Stimulated activated CD8-positive, alpha-beta memory T cell treated with anti-CD3 and anti-CD28 coated beads, Interleukin-4, amount 100 ng/mL, for 1 hour (primary cell): ENCODE data around the gene ANKRD40CL.
"Not testable (repeated sequence)": the region's sequence is repeated elsewhere in the genome, so short reads cannot be mapped to it uniquely, and the experiment has no call there.

Experiments used
- DNase-seq, 2 donors: peaks; one replicate each; pipeline ENCODE4 v3.0.0-alpha.2; 2020; ENCODE audit warnings: low read depth in 2 of 2, low spot score in 1 of 2

ANKRD40CL gene, protein sequence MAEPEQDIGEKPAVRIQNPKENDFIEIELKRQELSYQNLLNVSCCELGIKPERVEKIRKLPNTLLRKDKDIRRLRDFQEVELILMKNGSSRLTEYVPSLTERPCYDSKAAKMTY

DNA sequence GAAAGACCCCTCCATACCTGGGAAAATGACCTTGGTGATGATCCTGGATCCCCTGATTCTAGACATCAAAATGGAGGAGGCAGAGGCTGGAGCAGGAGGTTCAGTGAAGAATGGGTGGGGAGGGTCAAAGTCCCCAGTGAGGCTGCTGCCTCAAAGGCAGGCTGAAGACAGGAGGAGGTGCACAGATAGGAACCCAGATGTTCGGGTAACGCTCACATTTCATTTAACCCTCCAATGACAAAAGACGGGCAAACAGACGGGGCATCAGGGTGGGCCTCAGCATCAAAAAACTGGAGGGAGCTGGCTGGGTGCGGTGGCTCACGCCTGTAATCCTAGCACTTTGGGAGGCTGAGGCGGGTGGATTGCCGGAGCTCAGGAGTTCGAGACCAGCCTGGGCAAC, at the start of gene ANKRD40CL:
TSS of gene ANKRD40CL (minus strand) at position 73 of the 400 bp plus-strand sequence. CDS start 605 bp downstream, outside the sequence.
- DNase-seq: no peak

DNA sequence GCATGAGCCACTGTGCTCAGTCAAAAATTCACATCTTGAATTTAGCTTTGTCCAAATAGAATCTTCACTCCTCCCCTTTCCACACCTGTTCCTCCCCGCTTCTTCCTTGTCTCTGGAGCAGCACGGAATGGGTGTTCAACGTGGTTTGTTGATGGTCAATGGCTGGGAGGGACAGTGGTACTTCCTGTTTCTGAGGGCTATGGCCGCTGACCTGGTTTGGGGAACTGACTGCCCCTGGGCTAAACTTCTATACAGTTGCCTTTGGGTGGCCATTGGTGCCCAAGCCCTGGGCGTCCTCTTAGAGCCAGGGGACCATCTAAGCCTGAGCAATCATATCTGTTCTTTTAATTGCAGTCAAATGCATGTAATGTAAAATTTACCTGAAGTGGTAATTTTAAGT, 49.0 kb upstream of the ANKRD40CL start:
- DNase-seq: no peak

DNA sequence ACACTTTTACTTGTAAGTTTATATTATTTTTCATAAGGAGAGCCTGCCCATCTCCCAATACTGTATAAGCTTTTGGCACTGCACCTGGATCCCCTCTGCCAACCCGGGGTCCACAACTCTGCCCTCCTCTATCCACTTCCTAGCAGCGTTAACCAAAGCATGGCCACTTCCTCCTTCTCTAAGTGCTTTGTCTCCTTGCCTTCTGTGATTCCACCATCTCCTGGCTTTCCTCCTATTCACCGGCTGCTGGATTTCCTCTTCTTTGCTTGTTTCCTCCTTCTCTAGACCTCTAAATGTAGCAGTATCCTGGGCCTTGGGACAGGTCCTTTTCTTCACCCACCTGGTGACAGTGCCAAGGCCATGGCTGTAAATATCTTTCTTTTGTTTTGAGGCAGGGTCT, 48.1 kb upstream of the ANKRD40CL start:
- no peak for DNase-seq

DNA sequence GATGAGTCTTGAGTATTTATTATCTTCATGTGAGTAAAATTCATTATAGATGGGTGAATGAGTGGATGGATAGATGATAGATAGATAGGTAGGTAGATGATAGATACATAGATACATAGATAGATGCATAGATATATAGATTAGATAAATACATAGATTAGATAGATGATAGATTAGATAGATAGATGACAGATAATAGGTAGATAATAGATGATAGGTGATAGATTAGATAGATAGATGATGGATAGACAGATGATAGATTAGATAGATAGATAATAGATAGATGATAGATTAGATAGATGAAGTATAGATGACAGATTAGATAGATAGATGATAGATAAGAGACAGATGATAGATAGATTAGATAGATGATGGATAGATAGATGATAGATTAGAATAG, 46.3 kb upstream of the ANKRD40CL start:
- no peak for DNase-seq

DNA sequence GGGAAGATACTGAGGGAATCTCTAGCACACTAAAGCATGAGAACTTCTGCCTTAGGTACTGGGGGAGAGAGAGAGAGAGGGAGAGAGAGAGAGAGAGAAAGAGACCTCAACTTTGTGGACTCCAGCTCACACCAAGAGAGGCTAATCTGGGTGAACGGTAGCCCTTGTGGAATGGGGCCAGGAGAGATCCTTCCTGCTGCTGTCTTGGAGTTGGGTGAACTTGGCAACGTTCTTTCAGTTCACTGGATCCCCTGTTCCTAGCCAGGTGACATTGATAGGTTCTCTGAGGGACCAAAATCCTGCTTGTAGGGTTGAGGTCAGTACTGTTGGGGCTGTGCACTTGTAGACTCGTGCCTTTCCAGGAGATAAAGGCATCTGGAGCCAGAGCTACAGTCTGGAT, 41.6 kb upstream of the ANKRD40CL start:
- no peak for DNase-seq

DNA sequence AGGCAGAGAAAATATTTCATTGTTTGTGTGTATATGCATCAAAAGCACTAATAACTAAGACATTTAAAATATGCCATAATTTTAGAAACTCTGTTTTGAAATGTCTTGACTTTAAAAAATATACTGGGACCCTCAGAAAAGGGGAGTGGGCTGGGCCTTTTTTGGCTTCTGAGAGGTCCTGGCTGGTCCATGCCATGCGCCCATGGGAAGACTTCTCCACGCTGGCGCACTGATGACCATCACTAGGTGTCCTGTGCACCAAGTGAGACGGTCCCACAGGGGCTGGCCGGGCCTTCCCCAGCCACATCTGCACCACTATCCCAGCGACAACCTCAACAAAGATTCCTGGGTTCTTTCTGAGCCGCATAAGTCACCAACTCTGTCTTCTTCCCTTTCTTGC, 41.1 kb upstream of the ANKRD40CL start:
- DNase-seq: no peak

DNA sequence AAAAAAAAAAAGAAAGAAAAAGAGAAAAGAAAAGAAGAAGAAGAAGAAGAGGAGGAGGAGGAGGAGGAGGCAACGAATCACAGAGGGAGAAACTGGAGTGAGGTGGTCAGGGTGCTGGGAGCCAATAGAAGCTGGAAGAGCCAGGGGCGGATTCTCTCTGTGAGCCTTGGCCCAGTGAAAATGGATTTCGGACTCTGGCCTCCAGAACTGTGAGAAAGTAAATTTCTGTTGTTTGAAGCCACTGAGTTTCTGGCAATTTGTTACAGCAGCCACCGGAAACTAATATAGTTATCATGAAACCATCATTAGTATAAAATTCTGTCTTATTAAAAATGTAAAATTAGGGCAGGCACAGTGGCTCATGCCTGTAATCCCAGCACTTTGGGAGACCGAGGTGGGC, 40.4 kb upstream of the ANKRD40CL start:
- DNase-seq: no peak

DNA sequence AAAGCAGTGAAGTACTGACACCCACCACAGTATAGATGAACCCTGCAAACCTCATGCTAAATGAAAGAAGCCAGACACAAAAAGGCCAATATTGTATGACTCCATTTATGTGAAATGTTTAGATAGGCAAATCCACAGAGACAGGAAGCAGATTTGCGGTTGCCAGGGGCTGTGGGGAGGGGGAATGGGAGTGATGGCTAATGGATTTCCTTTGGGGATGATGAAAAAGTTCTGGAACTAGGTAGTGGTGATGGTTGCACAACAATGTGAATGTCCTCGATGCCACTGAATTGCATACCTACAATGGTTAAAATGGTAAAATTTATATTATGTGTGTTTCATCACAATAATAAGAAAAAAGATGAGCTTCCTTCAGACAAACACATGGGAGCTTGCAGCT, 39.7 kb upstream of the ANKRD40CL start:
- no peak for DNase-seq

DNA sequence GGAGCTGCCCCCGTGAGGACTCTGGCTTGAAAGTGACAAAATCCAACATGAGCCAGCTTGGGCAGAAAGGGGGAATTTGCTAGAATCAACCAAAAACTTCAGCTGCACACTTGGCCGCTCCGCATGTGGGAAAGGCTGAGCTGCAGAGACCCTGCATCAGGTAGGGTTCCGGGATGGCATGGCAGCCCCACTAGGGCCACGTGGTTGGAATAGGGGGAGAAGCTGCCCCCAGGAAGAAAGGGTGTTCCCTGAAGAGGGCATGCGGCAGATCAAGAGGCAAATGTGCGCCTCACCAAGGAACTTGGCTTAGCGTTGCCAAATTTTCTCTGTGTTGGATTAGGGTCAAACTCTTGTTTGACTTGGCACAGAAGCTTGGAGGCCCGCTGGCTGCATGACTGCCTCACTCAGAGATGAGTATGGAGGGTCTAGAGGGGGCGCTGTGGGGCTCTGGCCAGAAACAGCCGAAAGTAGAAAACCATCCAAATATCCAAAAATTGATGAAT, 38.9 kb upstream of the ANKRD40CL start:
- no peak for DNase-seq

DNA sequence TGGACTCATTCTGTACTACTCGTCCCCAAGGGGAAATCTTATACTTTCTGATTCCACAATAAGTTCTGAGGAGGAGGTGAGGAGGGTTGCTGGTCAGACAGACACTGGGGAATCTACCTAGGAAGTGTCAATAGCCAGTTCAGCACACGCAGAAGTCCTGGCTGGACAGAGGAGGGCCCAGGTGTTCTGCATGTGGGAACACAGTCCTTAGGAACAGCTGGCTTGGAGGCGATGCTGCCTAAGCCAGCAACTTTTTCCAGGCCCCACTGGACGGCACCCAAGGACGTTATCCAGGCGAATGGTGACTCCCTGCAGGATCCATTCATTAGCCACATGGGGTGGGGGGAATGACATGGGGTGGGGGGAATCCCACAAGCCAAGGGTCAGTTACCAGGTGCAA, 38.2 kb upstream of the ANKRD40CL start:
- no peak for DNase-seq

DNA sequence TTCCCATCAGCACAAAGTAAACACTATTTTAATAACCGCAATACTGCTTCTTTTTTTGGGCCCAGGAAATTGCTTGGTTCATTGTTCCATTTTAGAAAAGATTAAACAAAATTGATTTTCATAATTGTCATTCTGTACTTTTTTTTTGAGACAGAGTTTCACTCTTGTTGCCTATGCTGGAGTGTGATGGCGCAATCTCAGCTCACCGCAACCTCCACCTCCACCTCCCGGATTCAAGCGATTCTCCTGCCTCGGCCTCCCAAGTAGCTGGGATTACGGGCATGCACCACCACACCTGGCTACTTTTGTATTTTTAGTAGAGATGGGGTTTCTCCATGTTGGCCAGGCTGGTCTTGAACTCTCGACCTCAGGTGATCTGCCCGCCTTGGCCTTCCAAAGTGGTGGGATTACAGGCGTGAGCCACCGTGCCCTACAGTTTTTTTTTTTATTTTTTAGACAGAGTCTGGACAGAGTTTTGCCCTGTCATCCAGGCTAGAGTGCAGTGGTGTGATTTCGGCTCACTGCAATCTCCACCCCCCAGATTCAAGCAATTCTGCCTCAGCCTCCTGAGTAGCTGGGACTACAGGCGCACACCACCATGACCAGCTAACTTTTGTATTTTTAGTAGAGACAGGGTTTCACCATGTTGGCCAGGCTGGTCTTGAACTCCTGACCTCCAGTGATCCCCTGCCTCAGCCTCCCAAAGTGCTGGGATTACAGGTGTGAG, 37.6 kb upstream of the ANKRD40CL start:
- not testable (repeated sequence) for DNase-seq

DNA sequence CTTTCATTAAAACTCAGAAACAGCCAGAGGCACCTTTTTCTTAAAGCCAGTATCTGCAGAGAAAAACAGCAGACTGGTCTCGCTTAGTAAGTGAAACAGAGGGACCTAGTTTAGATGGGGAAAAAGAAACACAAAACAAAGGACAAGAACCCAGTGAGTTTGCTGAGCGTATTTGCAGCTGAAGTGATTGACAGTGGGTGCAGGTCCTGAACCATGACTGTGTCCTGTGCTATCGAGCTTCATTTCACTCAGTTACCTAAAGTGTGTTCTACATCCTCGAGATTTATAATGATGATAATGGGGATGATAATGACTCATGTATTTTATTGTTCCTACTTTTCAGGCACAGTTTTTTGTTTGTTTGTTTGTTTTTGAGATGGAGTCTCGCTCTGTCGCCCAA, 36.4 kb upstream of the ANKRD40CL start:
- DNase-seq: no peak

DNA sequence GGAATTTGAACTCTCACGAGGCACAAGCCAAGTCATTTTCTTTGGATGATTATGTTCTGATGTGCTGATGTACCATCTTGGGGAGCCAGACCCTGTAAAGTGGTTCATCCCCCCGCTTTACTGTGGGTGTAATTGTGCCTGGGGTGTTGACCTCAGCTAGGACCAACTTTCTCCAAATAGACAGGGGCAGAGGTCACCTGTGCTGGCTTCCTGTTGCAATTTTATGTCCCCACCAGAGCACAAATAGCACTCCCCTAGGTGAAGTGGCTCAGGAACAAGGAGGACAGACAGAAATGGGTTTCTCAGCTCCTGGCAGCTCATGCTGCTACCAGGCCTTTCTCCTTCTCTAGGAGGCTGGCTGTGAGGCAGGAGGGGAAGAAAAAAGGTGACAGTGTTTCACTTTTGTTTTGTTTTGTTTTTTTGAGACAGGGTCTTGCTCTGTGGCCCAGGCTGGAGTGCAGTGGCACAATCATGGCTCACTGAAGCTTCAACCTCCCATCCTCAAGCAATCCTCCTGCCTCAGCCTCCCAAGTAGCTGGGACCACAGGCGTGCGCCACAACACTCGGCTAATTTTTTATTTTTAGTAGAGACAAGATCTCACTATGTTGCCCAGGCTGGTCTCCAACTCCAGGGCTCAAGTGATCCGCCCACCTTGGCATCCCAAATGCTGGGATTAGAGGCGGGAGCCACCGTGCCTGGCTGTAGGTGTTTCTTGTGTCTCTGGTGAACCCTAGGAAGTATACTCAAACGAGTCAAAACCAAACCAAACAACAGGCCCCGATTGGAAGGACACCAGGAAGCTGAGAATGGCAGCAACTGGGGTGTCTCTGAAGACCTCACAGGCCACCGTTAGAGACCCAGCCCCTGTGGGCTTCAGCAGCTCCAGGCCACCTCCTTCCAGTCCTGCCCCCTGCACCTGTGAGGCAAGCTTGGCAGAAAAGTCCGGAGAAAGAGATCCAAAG, 35.6 kb upstream of the ANKRD40CL start:
- no peak for DNase-seq

DNA sequence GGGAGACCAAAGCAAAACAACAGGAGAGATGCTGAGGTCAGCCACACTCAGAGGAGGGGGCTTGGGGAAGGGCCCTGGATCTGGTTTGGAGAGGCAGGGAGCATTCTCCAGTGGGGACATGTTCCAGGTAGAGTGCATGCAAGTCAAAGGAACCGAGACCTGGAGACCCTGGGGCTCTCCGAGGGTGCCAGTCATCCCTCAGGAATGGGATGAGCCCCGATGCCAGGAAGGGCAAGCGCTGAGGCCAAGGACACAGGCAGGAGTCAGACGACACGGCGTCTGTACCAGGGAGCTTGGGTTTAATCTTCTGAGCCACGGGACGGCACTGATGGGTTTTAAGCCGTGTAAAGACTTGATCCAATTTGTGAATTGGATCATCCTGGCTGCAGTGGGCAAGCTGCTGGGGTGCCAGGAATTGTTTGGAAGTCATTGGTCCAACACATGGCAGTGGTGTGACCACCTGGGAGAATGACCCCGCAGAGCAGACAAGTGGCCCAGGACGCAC, 32.9 kb upstream of the ANKRD40CL start:
- DNase-seq: no peak

DNA sequence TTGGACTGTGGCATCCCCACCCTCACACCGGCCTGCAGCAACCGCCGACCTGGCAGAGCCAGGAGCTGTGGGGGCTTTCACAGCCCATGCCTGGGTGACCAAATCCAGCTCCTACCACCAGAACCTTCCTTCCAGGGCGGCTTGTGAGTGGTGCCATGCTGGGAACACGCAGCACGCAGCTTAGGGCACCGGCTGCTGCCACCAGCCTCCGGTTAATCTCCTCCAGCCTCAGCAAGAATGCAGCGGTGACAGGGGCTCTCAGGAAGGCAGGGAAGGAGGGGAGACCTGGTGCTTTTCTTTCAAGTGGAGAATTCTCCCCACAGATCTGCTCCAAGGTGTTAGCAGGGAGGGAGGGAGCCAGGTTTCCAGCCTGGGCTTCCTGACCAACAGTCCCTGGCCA, 32.3 kb upstream of the ANKRD40CL start:
- no peak for DNase-seq

DNA sequence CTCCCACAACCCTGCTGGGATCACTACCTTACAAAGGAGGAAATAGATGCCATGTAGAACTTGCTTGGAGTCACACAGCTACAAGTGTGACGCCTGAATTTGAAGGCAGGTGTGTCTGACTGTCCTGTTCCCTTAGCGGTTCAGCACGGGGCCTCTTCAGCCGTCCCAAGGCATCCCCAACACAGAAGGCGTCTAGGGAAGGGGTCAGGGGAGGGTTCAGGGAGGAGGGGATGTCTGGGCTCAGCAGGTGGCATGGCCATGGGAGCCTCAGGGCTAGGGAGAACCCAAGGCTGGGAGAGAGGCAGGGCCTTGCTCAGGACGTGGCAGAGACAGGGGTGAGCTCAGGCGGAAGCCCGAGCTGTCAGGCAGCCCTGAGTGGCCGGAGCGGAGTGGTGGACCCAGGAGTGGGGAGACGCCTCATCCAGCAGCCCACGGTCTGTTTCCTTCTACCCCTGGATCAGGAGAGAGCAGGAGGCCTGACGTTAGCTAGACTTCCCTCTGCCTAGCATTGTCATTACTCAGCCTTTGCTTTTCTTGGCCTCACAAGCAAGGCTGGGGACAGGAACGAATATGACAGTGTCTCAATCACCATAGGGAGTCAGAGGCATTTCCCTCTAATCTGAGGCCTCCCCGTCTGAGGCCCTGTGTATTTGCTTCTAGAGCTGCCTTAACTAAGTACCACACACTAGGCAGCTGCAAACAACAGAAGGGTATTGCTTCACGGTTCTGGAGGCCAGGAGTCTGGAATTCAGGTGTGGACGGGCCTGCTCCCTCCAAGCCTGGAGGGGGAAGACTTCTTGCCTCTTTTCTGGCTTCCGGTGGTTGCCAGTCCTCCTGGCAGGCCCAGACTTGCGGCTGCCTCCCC, 31.3 kb upstream of the ANKRD40CL start:
- no peak for DNase-seq

DNA sequence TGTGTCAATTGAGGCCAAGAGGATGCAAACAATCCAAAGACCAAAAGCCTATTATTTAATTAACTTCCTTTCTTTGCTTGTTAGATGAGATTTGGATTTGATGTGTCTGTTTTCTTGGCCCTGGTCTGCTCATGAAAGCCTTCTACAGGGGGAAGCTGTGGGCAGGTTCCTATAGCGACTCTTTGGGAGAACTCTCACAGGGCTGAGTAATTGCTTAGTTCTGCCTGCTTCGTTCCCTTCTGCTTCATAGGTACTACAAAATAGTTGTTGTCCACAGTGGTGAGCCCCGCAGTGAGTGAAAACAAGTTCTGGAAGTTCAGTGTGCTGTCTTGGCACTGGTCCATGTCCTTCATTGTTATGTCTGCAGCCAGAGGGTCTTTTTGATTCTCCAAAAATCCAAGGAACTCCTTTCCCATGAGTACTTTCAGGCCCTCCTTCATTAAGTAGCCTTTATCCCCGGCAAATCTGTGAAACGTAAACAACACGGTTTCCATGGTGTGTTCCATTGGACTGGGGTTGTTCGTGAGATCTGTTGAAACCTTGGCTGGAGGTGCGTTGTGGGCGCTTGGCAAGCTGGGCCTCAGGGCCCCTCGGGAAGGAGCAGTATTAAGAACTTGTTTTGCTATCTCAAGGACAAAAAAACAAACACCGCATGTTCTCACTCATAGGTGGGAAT, 30.0 kb upstream of the ANKRD40CL start:
- no peak for DNase-seq

DNA sequence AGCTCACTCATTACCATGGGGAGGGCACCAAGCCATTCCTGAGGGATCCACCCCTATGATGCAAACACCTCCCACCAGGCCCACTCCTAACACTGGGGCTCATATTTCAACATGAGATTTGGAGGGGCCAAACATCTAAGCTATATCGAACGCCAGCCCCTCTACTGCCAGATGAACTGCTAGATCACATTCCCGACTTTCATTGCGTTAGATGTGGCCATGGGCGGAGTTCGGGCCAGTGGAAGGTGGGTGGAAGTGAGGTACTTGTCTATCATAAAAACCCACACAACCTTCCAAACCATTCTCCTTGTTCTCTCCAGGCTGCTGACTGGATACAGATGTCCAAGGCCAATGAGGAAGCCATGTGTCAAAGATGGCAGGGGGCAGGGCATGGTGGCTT, 27.0 kb upstream of the ANKRD40CL start:
- no peak for DNase-seq

DNA sequence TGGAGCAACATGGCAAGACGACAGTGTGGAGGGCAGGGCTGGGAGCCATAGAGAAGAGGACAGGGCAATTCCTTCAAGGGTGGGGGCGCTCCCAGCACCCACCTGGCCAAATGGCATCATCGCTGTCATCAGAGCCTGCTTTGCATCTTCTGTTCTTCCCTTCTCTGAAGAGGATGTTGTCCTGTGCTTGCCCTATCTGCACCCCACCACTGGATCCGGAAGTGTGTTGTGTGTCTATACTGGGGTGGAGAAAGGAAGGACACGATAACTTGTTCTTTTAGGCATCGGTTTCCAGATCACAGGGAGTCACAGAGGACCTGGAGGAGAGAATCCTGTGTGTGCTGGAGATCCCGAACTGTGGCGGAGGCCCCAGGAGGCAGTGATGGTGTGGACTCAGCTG, 25.7 kb upstream of the ANKRD40CL start:
- no peak for DNase-seq

DNA sequence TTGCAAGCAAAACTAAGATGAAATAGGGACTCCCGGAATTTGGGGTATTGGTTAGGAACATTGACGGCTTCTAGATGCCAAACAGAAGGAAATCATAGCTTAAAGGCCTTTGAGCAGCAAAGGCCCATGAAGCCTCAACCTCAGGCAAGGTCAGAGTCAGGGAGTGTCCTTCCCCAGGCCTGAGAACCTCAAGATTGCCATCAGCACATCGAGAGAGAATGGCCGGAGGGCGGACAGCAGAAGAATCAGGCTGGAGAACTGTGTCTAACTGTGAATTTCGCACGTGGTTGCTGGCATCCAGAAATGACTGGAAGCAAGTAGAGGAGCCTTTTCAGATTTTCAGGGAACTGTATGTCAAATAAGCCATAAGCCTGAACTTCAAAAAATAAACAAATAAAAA, 24.8 kb upstream of the ANKRD40CL start:
- no peak for DNase-seq
